ENCODE measurements around the gene PRR9.
A peak's percentile ranks its signal among the peaks of the same experiment; 100 is the strongest.

PRR9 gene

GRCh38 chr1:153231363-153231762, 14.0 kb downstream of the PRR9 start:
- no peak for DNase-seq

GRCh38 chr1:153231785-153232184, 14.4 kb downstream of the PRR9 start:
- no peak for DNase-seq

- DNase-seq: no peak
These were observed 15.2 kb downstream of the PRR9 start for GRCh38 chr1:153232553-153232952.

GRCh38 chr1:153233448-153233847, 16.1 kb downstream of the PRR9 start:
- no peak for DNase-seq

- DNase-seq: no peak
These were observed 21.1 kb downstream of the PRR9 start for GRCh38 chr1:153238527-153238926.

GRCh38 chr1:153242160-153242559, 24.8 kb downstream of the PRR9 start:
- no peak for DNase-seq

- DNase-seq: no peak
These were observed 28.1 kb downstream of the PRR9 start for GRCh38 chr1:153245466-153245865.

GRCh38 chr1:153246018-153246417, 28.6 kb downstream of the PRR9 start:
- DNase-seq: no peak

- DNase-seq: no peak
These were observed 29.4 kb downstream of the PRR9 start for GRCh38 chr1:153246825-153247224.

GRCh38 chr1:153248176-153248879, 30.9 kb downstream of the PRR9 start:
- DNase-seq: no peak

GRCh38 chr1:153250166-153250565, 32.8 kb downstream of the PRR9 start:
- no peak for DNase-seq

- no peak for DNase-seq
These were observed 33.7 kb downstream of the PRR9 start for GRCh38 chr1:153251087-153251486.

- no peak for DNase-seq
These were observed 34.2 kb downstream of the PRR9 start for GRCh38 chr1:153251562-153251961.

- no peak for DNase-seq
These were observed 34.6 kb downstream of the PRR9 start for GRCh38 chr1:153251988-153252387.

GRCh38 chr1:153253076-153253475, 35.7 kb downstream of the PRR9 start:
- no peak for DNase-seq

GRCh38 chr1:153253693-153254092, 36.3 kb downstream of the PRR9 start:
- DNase-seq: peak; percentile 18

- DNase-seq: no peak
These were observed 42.0 kb downstream of the PRR9 start, which contains the start of gene LORICRIN for GRCh38 chr1:153259387-153259786. Gene LORICRIN (plus strand): TSS chr1:153259687. CDS start chr1:153260950, 1,263 bp downstream.

GRCh38 chr1:153260585-153261280, 43.3 kb downstream of the PRR9 start:
- peak; percentile 28 for DNase-seq

GRCh38 chr1:153261281-153262069, 44.1 kb downstream of the PRR9 start:
- peak; percentile 46 for DNase-seq

GRCh38 chr1:153262070-153262366, 44.6 kb downstream of the PRR9 start:
- DNase-seq: no peak

- peak; percentile 14 for DNase-seq
These were observed 45.2 kb downstream of the PRR9 start for GRCh38 chr1:153262462-153263157.

GRCh38 chr1:153265457-153265856, 48.1 kb downstream of the PRR9 start:
- DNase-seq: no peak
